ENCODE results near the gene ACTL6A.
A peak's percentile ranks its signal among the peaks of the same experiment; 100 is the strongest.
"Not testable (repeated sequence)": the region's sequence is repeated elsewhere in the genome, so short reads cannot be mapped to it uniquely, and the experiment has no call there.

Gene ACTL6A

DNA sequence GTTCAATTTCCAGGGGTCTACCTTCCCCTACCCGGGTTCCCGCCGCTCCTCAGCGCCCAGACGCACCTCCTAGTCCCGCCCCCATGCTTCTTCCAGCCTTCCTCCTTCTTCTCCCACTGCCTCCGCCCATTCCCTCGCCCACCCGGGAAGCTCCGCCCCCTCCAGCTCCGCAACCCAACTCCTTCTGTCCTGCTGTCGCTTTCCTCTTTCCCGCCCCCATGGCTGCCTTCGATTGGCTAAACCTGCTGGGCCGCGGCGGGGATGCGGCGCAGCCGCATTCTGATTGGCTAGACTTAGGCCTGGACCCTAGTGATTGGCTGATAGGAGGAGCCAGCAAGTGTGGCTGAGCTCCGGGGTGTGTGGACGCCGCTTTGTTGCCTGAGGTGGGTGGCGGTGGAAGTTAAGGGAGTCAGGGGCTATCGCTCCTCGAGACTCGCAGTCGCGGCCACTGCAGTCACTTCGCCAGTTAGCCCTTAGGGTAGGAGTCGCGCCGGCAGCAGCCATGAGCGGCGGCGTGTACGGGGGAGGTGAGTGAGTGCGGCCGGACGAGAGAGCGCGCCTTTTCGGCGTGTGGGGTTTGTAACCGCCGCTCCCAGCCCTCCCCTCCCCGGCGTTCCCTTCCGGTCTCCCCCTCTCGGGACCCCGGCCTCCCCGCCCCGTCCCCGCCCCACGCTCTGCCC, at the start of gene ACTL6A:
Gene ACTL6A, plus strand, starts transcription at position 336 of the 680 bp plus-strand sequence. Its CDS starts 167 bp downstream, at position 503.
- DNase-seq, result peak; percentile 99

DNA sequence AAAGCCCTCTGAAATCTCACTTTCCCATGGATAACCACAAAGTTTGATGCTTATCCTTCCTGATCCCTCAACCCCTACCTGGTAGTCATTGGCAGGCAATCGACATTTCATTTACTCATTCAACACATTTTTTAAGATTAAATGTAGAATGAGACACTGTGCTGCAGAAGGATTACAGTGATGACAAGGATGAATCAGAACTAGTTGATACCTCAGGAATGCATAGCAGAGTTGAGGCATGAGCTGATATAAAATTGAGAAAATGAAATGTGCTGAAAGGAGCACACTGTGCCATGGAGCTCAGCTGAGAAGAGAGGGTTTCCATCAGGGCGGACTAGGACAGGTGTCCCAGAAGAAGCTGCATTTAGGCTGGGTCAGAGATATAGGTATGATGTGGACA, 48.9 kb upstream of the ACTL6A start:
- no peak for DNase-seq

DNA sequence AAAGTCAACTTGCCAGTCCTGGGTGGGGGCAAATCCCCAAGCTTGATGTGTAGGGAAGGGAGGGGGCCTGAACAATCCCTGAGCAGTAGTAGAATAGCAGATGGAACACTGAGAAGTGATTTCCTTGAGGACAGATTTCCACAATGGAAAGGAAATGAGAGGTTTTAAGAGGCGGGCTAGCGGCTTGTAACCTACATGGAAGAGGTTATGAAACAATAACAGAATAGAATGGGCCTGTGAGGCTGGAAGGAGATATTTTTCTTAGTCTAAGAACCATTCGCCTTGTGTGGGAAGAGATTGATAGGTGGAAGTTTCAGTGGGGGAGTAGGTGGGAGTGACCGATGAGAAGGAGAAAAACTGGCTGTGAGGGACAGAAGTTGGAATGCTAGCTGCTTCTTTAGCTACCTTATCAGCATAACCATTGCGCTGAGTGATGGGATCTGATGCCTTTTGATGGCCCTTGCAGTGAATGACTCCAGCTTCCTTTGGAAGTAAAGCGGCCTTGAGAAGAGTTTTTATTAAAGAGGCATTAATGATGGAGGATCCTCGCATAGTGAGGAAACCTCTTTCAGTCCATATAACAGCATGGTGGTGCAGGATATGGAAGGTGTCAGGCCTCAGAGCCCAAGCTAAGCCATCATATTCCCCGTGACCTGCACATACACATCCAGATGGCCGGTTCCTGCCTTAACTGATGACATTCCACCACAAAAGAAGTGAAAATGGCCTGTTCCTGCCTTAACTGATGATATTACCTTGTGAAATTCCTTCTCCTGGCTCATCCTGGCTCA, 46.1 kb upstream of the ACTL6A start:
- DNase-seq, result not testable (repeated sequence)

DNA sequence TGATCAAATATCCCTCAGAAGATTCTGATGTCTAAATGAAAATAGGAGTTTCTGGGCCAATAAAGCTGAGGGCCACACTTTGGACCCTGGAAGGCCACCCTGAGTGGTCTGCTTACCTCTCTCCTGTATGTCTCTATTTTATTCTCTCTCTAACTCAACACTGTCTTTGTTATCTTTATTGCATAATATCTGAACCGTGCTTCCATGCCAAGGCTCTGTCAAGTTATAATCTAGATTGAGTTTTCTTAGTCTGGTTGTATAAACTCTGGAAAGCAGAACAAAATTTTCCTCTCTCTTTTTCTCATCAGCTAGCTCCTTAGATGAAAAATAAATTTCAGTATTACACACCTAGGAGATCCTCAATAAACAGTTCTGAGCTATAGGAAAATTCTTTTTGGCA, 36.2 kb upstream of the ACTL6A start:
- DNase-seq, result no peak

DNA sequence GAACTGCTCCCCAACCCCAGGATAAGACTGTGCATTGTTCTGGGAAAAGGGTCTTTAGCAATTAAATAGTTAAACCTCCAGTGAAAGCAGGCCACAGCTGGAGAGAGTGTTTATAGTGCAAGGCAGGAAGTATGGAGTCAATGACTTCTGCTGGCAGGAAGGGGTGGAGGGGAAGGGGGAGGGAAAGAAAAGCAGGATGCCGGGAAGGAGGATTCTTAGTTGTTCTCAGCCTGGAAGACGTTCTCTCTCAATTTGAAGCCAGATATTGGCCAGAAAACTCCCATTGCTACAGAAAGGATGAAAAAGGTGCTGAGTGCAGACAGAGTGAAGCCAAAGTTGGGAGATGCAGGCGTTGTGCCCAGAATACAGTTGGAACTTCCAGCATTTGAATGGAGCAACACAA, 35.7 kb upstream of the ACTL6A start:
- no peak for DNase-seq

DNA sequence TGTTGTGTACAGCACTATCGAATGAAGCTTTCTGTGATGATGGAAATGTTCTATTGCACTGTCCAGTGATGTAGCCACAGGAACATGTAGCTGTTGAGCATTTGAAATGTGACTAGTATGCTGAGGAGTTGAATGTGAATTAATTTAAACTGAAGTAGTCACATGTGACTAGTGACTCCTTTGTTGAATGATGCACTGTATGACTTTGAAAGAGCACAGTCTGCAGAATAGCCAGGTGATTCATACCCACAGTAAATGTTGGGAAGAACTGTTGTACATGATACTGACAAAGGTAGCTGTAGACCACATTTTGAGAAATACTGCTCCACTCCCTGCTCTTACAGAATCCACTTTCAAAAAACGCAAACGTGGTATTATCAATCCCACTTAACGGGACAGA, 34.0 kb upstream of the ACTL6A start:
- DNase-seq, result no peak

DNA sequence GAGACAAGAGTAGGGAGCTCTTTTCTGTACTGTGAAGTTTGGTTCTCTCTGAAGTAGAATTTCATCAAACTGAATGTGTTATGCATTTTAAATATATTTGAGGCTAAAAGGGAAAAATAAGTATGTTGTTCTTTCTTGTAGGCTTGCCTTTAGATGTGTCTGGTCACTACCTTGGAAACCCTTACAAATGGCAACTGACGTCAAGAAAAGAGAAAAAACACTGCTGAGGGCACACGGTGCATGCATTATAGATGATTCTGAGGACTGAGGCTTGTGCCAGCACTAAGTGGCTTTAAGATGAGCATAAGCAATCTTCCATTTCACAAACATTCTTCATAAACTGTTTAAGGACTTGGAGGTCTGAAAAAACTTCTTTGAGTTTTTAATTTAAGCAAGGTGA, 31.1 kb upstream of the ACTL6A start:
- no peak for DNase-seq

DNA sequence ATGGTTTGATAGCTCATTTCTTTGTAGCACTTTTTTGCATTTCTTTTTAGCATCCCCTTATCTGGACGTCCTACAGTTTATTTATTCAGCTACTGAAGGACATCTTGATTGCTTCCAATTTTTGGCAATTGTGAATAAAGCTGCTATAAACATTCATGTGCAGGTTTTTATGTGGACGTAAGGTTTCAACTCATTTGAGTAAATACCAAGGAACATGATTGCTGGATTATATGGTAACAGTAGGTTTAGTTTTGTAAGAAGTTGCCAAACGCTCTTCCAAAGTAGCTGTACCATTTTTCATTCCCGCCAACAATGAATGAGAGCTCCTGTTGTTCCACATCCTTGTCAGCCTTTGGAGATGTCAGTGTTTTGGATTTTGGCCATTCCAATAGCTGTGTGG, 29.5 kb upstream of the ACTL6A start:
- DNase-seq, result no peak

DNA sequence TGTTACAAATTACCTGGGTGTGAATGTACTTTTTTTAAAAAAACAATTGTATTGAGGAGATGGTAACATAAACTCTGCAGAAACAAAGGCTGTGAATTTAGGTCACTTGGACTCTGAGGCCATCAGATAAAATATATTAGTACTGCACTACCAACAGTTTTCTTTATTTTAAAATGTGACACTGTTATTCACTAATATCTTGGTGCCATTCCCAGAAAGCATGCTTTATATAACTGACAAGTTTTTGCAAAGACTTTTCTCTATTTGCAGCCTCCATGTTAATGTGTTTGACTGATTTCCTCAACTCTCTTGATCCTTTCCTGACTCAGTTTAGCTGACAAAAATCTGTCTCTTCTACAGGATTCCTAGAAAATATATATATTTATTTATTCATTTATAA, 26.5 kb upstream of the ACTL6A start:
- DNase-seq, result no peak

DNA sequence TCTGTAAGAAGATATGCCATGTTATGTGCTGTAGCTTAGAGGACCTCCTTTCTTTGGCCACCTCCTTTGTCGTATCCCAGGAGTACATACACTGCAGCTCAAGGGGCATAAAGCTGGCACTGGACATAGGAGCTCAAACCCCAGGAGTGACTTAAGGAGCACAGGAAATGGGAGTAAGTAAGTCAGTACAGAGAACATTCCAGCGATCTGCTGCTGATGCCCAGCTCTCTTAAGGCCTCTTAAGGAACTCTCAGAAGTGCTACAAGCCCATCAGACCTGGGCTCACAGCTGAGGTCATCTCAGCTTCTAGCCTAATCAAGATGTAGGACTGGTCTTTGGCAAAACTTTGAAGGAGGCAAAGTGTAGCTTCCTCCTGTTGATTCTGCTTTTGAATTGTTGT, 21.6 kb upstream of the ACTL6A start:
- DNase-seq, result no peak

DNA sequence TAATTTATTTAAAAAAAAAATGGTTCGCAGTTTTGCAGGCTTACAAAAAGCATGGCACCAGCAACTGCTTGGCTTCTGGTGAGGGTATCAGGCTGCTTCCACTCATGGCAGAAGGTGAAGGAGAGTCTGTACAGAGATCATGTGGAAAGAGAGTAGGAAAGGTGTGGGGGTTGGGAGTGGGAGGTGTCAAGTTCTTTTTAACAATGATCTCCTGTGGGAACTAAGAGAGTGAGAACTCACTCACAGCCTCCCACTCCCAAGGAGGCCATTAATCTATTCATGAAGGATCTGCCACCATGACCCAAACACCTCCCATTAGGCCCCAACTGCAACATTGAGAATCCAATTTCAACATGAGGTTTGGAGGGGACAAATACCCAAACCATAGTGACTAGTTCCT, 21.1 kb upstream of the ACTL6A start:
- DNase-seq, result no peak

DNA sequence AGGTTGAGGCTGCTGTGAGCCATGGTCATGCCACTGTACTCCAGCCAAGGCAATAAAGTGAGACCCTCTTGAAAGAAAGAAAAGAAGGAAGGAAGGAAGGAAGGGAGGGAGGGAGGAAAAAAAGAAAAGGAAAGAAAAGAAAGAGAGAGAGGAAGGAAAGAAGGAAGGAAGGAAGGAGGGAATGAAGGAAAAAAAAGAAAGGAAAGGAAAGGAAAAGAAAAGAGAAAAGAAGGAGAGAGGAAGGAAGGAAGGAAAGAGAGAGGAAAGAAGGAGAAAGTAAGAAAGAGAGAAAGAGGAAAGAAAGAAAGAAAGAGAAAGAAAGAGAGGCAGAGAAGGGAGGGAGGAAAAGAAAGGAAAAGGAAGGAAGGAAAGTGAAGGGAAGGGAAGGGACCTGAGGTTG, 20.4 kb upstream of the ACTL6A start:
- DNase-seq, result no peak

DNA sequence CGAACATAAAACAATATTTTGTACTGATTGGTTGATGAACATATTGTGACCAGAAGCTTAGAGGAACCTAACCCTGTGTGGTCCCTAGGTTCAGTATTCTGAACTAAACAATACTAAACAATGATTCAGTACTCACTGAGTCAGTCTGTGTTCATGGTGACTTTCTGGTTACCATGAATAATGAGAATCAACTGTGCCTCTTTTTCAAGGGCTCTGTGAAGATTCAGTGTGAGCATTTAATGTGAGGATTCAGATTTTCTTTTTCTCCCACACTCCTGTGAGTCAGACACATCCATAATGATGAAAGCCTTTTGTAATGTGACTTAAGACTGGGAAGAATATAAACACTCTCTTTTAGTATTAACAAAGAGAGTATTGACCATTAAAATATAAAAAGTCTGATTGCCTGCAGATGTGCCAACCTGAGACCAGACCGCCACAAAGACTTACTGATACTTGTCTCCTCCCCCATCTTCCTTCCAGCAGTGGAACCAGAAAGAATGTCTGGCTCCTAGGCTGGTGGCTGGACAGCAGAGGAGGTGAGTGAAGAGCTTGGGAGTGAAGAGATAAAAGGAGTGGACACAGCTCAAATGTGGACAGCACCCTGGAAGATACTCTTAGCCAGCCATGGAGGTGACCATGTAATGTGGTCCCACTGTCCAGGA, 17.6 kb upstream of the ACTL6A start:
- DNase-seq, result no peak

DNA sequence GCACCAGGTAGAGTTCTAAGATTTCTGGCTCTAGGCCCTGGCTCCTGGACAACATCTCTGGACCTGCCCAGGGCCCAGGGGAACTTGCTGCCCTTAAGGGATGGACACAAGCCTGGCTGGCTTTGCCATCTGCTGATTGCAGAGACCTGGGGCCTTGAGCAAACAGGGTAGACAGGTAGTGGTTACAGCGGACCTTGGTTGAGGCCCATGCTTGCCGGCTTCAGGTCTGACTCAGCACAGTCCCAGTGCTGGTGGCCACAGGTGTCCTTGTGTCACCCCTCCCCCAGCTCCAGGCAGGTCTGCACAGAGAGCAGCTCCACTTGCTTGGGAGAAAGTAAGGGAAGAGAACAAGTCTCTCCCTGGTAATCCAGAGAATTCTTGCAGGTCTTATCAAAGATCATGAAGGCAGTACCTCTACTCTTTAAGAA, 15.9 kb upstream of the ACTL6A start:
- no peak for DNase-seq

DNA sequence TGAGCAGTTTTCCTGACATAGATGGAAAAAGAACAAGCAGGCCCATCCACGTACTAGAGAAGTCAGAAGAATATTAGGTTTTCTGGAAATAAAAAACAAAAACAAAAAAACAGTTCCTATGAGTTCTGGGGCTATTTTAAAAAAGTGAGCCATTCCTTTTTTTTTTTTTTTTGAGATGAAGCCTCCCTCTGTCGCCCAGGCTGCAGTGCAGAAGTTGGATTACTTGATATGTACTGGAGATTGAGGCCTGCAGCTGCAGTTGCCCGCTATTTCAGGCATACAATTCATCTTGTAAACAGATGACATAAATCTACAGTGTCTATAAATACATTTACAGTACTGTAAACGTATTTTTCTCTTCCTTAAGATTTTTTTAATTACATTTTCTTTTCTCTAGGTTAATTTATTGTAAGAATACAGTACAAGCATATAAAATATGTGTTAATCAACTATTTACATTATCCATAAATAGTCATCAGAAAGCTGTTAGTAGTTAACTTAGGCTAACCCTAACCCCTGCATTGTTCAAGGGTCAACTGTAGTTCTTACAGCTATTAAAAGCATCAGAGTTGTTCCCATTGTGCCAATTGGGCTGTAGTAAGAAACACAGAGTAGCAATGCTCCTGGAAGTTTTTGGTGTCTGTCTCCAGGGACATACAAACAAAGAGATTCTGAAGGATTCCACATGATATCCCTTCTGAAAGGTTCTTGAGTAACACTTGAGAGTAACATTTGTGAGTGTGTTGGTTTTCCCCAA, 11.2 kb upstream of the ACTL6A start:
- no peak for DNase-seq

DNA sequence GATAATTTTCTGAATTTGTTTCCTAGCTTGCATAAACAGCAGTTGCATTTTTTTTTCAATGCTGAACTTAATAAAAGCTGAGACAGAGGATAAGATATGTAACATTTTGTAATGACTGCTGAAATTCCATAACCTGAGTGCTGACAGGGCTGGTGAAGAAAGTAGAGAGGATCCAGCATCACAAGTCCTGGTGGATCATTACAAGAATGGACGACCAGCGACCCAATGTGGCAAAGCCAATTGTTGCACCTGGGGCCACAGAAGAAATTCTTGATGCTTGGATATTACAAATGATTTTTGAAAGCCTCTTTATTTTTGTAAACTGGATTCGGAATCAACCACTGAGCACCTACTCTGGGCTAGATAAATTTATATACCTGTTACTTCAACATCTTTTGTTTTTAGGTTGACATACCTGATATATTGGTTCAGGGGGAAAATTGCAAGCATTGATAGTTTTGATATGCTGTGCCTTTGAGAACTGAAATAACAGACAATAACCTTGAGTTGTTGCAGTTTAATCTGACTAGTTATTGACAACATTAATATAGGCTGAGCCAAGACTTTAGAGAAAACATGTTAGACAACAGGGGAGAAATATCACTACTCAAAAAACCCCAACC, 3.9 kb upstream of the ACTL6A start:
- DNase-seq, result peak; percentile 34

DNA sequence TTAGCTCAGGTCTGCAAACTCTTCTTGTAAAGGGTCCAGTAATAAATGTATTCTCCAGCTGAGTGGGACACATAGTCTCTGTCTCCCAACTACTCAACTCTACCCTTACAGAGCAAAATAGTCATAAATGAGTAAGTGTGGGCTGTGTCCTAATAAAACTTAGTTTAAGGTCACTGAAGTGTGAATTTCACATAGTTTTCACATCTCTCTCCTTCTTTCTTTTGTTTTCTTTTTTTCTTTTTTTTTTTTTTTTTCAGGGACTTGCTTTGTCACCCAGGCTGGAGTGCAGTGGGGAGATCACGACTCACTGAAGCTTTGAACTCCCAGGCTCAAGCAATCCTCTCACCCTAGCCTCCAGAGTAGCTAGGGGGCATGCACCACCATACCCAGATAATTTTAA, 1.9 kb upstream of the ACTL6A start:
- DNase-seq, result no peak

DNA sequence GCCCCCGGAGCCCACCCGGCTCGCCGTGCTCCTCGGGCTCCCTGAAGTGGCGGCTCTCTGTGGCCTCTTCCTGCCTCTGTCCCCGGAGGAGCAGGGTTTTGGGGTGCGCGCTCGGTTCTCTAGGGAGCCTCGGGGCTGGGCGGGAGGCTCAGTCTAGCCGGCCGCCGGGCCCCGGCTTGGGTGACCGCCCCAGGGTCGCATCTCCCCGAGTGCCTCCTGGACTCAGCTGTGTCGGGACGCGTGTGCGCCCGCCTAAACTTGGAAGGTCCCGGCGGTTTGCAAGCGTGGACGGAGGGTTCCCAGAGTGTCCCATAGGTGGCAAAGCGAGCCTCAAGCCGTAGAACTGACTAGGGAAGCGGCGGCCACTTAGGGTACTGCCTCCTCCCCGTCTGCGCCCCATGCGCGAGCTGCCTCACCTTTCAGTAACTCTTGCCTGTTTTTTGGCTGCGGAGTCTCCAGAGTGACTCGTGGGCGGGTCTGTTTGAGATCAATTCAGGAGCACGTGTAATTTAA, 601 bp downstream of the ACTL6A start:
- DNase-seq, result peak; percentile 28

DNA sequence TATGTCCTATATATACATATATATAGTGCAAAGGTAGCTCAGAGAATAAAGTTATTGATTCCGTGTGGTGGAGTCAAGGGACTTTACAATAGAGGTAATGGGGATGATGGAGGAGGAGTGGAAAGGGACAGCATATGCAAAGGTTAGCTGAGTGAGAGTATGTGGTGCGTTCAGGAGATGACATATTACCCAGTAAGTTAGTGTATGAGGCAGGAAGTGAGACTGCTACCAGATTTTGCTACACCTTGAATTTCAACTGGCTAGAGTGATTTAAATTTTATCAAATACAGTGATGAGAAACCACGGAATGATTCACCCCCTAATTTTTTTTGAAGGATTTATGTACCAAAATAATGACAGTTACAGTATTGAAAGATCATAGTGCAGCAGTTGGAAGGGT, 2.8 kb downstream of the ACTL6A start:
- DNase-seq, result no peak

DNA sequence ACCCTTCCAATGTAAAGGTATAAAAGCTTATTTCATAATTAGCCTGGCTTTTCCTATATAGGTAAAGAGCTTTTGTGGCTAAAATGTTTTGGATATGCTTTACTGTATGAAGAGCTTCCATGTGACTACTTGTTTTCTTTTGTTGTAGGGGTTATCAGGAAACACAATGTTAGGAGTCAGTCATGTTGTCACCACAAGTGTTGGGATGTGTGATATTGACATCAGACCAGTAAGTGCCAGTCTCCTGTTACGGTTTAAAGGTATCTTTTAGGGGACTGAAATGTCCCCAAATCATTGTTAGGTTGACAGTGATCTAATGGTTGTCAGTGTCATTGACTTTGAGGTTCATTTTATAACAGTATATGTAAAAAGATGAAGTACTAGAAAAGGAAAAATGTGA, 18.3 kb downstream of the ACTL6A start:
- DNase-seq, result no peak

DNA sequence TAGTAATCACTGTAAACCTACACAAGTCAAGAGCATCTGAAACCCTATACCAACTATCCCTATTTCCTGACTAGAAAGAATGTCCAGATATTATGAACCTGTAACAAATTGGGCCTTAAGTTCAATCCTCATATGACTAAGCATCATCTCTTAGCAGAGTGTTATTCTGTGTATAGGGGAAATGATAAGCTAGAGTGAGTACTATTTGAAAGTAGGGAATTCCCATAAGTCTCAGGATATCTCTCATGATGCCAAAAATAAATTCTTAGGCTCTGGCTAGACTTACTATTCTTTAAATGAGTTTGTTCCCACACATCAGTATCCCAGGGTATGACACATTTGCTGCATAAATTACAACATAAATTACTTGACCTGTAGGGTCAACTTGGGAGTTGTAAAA, 26.4 kb downstream of the ACTL6A start:
- DNase-seq, result no peak

DNA sequence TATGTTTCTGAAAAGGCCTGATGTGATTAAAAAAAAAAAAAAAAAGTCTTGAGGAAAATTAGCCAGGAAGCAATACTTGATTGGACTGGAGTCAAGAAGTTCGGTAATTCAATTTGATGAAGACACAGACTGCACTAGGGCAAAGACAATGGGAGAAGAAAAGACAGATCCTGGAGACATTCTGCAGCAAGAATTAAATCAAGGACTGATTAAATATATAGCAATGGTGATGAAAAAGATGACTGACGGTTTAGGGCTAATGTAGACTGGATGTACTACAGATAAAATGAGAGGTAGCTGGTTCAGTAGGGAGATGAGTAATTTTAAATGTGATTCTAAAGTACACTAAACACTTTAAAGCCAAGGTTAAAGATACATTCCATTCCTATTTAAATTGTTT, 27.9 kb downstream of the ACTL6A start:
- DNase-seq, result no peak

DNA sequence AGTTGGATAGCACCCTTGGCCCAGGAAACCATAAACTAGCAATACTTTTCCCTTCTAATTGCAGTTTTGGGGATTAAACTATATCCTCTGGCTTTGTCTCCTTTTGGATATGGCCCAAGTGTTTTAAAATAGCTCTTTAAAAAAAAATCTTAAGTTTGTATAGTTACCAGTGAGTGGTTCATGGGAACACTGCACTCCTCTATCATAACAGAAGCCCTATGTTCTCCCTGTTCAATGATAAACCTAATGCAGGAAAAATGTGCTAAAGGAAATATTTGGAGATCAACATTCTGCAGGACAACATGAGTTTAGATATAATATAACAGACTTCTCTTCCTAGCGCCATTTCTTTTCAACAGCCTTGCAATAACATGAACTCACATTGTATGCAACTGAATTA, 28.6 kb downstream of the ACTL6A start:
- DNase-seq, result no peak

Measured in NCI-H446 treated with DMSO at 0.1 percent for 48 hours (cell line).